HG02981 (cell line): ENCODE measurements around the gene SIT1.
A peak's percentile ranks its signal among the peaks of the same experiment; 100 is the strongest.
"Not testable (repeated sequence)": the region's sequence is repeated elsewhere in the genome, so short reads cannot be mapped to it uniquely, and the experiment has no call there.

Source experiments
- ATAC-seq: cut with Tn5 transposase; IDR thresholded peaks from one replicate; pipeline ENCODE4 v1.9.1; 2021; ENCODE audit warnings: mild to moderate bottlenecking, moderate library complexity; ENCODE audit not compliant: unreplicated experiment

SIT1 gene

DNA sequence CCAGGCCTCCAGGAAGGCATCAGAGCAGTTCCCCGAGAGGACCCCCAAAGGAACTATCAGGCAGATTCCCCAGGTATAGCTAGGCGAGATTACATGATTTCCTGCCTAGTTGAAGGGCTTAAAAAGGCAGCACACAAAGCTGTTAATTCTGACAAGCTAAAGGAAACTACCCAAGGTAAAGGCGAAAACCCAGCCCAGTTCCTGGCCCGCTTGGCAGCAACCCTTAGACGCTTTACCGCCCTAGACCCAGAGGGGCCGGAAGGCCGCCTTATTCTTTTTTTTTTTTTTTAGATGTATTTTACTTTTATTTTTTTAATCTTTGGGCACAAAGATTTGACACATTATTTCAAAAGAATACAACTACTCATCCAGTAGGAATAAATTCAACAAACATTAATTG lies 12.0 kb downstream of the SIT1 start:
- ATAC-seq, result not testable (repeated sequence)

DNA sequence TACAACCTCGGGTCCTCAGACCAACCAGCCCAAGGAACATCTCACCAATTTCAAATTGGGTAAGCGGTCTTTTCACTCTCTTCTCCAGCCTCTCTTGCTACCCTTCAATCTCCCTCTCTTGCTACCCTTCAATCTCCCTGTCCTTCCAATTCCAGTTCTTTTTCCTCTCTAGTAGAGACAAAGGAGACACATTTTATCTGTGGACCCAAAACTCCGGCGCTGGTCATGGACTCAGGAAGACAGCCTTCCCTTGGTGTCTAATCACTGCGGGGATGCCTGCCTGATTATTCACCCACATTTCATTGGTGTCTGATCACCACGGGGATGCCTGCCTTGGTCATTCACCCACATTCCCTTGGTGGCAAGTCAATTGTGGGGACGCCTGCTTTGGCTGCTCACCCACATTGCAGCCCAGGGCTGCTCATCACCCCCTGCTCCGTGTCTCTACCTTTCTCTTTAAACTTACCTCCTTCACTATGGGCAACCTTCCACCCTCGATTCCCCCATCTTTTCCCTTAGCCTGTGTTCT lies 13.2 kb downstream of the SIT1 start:
- not testable (repeated sequence) for ATAC-seq

DNA sequence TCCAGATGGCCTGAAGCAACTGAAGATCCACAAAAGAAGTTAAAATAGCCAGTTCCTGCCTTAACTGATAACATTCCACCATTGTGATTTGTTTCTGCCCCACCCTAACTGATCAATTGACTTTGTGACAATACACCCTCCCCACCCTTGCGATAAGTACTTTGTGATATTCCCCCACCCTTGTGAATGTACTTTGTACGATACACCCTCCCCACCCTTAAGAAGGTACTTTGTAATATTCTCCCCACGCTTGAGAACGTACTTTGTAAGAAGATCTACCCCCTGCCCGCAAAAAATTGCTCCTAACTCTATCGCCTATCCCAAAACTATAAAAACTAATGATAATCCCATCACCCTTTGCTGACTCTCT lies 13.9 kb downstream of the SIT1 start:
- not testable (repeated sequence) for ATAC-seq

DNA sequence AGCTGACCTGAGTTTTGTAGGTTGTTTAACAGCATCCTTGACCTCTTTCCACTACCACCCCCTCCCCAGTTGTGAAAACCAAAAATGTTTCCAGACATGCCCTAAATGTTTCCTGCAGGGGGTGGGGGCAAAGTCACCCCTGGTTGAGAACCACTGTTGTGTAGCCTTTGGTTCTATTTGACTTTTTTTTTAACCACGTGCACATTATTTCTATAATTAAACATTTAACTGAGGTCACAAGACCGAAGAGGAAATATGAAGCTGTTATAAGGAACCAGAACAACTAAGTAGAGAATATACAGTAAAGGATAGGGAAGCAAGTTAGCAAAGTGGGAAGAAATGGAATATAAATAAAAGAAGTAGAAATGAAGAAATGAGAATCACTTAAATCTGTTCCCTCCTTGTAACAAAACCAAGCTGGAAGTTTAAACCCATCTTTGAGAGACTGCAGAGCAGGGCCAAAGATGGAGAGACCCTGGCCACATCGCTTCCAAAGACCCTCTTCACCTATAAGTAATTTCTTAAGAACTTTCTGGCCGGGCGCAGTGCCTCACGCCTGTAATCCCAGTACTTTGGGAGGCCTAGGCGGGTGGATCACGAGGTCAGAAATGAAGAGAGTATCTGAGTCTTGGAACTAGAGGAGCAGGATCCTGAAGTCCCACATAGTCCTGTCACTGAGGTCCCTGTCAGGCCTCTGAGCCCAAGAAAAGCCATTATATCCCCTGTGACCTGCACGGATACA lies 14.4 kb downstream of the SIT1 start:
- no peak for ATAC-seq

DNA sequence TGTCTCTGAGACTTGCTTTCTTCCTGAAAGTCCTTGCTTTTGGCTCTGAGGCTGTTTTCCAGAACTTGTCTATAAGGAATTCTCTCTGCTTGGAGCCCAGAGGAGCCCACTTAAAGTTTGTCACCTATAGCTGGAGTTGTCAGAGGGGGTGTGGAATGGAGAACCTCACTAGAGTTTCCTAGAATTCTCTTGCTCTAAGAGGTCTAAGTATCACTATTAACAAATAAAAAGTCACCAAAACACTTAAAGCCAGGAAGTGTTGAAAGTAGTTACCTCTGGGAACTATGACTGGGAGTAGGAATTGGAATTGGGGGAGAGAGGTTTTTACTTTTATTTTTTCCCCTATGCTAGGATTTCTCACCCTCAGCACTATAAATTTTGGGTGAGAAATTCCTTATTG lies 15.0 kb downstream of the SIT1 start:
- ATAC-seq, result no peak

DNA sequence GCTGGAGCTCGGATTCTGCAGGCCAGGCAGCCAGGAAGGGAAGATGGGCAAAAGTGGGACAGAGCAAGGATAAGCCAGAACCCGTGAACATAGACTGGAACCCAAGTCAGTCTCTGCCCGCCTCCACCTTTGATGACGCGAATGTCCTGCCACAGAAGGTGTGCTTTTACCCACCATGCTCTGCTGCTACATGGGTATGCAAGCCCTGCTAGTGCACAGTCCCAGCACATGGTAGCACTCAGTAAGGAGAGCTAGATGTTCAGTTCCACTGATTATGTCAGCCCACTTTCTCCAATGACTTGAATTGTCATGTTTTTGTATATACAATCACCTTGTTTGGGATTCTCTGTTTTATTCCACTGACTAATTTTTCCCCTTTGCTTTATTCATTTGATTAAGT lies 21.1 kb downstream of the SIT1 start:
- ATAC-seq, result no peak

DNA sequence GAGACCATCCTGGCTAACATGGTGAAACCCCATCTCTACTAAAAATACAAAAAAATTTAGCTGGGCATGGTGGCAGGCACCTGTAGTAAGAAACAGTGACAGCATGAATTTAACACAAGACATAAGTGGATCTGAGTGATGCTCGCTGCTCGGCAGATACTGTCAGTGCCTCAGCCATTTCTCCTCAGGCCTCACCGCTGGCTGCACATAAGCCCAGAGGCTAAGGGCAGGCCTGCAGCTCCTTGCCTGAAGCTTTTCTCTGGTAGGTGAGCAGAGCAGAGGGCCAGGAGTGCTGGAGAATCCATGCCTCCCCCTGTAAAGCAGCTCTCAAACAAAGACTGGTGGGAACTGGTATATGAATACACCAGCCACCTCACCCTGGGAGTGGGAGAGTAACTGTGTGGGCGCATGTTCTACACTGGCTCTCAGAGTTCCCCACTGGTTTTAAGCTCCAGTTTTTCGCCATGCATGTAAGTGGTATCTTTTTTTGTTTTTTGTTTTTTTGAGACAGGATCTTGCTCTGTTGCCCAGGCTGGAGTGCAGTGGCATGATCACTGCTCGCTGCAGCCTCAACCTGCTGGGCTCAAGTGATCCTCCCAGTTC lies 22.2 kb downstream of the SIT1 start:
- ATAC-seq, result no peak

DNA sequence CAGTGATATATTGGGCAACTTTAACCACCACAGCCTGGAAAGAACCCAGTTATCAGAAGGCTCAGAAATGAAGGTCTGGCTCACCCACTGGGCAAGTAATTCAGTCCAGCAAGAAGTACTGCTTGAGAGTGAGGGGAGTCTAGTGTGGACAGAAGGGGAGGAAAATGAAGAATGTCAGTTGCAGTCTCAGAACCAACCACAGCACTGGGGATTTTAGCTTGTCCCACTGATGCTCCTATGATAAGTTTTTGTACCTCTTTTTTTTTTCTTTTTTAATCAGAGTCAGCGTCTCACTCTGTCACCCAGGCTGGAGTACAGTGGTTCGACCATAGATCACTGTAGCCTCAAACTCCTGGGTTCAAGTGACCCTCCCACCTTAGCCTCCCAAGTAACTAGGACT lies 23.2 kb downstream of the SIT1 start:
- ATAC-seq, result no peak

DNA sequence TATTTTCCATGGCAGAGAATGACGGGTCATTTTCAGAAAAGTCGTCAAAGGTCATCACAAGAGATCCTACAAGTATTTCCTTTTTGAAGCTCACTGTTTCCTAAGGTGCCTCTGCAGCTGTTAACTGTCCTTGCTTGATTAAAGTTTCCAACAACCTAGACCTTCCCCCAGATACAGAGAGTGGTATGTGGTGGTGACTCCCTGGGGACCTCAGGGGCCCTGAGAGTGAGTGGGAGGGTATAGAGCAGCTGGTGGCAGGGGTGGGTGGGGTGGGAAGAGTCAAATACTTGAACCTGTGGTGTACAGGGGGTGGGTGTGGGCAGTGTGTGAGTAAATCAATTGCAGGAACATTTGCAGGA lies 31.0 kb downstream of the SIT1 start:
- ATAC-seq, result peak; percentile 51

DNA sequence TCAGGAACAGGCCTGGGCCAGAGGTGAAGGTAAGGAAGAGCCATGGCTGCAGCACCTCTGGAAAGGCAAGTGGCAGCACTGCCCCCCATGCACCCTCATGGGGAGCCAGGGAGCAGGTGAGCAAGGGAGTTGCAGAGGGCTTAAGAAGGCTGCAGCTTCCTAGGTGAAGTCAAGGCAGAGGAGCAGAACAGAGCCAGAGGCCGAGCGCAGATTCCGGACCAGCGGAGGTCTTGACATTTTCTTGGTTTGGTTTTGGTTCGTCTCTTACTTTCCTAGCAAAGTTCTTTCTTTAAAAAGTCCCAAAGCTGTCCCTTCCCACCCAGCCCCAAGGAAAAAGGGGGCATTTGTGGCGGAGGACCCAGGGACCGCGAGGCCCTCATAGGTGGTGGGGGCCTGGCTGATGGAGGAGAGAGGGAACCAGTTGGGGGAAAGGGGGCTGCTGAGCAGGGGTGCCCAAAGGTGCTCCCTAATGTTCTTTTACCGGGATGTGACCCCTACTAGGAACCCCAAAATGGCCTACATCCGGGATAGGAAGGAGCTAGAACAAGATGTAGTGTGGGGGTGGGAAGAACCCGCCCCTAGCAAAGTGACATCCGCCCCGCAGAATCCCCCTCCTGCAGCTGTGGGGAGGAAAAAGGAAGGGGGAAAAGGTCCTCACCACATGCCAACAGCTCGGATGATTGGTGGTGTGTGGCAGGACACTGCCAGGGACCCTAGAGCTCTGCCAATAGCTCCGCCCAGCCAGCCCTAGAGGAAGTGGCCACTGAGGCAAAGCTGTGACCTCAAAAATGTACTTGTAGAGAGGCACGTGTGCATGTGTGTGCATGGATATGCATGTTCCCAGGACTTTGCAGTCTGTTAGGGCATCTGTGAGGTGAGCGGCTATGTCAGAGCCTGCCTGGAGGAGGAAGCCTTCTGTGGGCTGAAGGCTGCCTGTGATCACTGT lies 31.6 kb downstream of the SIT1 start:
- ATAC-seq, result peak; percentile 49

DNA sequence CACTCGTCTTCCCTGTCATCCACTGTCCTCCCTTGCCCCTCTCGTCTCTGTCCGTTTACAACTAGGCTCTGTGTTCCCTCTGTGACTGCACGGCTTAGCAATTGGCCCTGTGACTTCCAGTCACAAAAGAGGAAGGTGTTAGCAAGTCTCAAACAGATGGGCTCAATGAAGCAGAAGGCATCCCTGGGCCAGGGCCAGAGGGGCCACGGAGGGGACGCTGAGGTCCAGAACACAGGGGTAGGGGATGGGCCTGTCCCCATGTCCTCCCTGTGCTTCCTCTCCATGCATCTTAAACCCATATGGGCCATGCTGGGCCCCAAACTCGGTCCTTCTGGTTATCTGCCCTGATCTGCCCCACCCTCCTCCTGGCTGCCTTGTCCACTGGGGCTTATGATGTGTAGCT lies 32.4 kb downstream of the SIT1 start, which contains the start of gene CD72:
CD72 (minus strand) TSS at position 89 of the 403 bp plus-strand sequence. CDS start 110 bp downstream, outside the sequence.
- no peak for ATAC-seq

DNA sequence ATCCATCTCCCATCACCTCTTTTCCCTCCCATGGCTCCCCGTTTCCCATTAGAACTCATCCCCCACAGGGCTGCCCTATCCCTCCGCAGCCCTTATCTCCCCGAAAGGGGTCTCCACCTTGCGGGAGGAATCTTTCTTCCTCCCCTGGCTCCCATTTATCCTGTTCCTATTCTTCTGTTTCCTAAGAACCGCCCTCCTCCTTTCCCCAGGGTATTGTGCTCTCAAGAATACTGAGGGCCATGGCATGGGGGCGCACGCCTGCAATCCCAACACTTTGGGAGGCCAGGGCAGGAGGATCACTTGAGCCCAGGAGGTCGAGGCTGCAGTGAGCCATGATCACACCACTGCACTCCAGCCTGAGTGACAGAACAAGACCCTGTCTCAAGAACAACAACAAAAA lies 33.2 kb downstream of the SIT1 start:
- no peak for ATAC-seq

DNA sequence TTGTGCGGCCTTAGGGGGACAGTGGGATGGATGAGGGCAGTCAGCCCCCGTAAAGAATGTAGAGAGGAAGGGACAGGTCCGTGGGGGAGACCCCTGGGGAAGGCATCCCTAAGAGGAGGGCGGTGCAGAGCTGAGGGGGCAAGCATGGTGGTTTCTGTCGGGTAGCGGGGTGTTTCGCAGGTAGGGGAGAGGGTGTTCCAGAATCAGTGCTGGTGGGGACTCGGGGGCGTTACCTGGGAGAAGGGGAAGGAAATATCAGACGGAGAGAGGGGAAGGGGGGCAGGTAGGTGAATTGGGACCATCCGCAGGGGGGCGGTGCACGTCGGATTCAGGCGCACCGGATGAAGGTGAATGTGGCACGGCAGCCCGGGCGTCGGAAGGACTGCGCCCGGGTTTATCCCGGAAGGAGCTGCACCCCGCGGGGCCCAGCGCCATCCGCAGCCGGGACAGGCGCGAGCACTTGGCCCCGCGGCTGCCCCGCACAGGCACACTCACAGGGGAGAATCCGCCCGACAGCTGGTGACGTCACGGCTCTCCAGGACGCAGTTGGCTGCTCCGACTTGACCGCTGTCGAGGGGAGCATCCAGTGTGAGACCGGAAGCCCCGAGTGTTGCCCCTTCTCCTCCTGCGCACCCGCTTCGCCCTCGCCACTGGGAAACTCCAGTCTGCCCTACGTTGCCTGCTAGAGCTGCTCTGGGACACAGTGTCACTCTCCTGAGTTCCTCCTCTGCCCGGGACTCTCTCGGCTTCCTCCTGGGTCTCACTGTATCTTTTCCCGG lies 33.9 kb downstream of the SIT1 start:
- ATAC-seq, result no peak

DNA sequence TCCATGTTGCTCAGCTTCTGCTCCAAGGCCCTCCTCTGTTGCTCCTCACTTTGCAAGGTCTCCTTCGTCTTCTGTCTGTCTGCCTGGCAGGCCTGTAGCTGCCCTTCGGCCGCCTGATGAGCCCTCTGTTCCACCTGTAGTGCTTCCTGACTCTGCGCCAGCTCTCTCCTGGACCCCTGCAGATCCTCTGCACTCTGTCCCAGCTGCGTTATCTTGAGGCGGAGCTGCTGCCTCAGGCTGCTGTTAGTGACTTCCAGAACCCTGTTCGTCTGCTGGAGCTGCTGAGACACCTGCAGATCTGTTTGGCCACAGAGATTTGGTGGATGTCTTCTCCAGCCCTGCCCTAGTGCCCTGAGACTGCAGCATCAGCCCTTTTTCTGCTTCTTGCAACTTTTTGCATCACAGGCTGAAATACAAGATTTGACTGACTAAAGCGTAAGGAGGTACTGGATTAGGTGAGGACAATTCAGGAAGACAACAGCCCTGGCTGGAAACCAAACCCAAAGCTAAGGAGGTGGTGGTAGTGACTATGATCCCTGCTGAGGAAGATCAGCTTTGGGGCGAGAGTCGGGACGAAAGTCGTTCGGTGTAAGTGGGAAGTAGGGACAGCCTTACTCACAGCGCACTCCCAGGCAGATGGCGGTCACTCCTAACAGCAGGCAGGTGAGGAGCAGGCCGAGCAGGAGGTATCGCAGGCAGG lies 34.6 kb downstream of the SIT1 start:
- ATAC-seq, result no peak

DNA sequence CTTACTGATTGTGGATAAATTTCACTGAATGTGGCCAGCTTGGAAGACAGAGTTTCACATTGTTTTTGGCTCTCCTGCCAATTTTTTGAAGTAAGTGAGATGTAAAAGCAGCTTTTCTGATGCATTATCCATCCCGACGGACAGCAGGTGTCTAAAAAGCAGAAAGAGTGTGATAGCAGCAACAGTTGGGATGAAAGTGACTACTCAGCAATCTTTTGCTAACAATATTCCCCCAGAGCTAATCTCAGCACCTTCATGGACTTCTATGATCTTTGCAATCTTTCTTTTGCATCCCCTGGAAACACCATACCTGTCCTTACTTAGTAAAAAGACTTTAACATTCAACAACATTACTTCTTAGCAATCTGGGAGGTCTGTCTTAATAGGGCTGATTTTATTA lies 37.9 kb downstream of the SIT1 start:
- no peak for ATAC-seq

DNA sequence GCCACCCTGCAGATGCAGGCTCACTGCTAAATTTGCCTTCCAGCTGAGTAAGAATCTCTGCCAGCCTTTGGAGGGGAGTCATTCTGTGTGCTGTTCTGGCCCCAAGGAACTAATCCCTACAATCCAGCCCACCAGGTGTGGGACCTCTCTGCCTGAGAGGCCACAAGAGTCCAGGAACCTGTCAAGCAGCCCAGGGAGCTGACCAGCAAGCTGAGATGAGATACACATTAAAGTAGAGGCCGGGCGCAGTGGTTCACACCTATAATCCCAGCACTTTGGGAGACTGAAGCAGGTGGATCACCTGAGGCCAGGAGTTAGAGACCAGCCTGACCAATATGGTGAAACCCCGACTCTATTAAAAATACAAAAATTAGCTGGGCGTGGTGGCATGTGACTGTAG lies 38.7 kb downstream of the SIT1 start:
- not testable (repeated sequence) for ATAC-seq

DNA sequence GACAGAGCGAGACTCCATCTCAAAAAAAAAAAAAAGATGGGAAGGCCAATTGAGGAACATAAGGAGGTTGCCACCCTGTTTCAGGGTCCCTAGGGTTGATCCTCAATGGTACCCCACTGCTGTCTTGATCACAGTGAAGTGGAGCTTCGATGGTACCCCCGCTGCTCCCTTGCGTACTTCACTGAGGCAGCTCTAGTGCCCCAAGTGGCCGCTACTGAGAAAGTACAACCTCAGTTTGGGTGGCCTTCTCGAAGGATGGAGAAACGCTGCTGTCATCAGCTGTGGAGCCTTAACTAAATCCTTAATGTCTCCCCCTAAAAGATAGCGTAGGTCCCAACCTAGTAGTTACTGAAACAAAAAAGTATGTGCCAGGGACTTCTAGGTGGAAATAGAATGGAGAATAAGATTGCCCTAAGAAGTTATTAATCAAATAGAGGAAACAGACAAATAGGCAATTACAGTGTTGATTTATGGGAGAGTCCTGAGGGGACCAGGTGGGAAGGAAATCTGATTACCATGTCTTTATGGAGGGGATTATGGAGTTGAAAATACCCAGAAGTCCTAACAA lies 39.4 kb downstream of the SIT1 start:
- no peak for ATAC-seq

DNA sequence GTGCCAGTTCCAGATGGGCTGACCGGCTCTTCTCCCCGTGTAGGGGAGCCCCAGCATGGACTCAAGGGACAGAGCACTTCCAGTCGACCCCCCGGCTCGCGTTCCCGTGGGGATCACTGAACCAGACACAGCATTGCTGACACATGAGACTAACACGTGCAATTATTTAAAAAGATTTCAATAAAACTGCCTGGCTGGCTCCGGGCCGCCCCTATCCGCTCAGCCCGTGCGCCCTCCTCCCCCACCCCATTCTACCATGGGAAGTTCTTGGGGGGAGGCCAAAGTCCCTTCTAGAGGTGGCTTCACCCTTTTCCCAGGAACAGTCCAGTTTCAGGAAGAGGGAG lies 40.9 kb downstream of the SIT1 start:
- no peak for ATAC-seq

DNA sequence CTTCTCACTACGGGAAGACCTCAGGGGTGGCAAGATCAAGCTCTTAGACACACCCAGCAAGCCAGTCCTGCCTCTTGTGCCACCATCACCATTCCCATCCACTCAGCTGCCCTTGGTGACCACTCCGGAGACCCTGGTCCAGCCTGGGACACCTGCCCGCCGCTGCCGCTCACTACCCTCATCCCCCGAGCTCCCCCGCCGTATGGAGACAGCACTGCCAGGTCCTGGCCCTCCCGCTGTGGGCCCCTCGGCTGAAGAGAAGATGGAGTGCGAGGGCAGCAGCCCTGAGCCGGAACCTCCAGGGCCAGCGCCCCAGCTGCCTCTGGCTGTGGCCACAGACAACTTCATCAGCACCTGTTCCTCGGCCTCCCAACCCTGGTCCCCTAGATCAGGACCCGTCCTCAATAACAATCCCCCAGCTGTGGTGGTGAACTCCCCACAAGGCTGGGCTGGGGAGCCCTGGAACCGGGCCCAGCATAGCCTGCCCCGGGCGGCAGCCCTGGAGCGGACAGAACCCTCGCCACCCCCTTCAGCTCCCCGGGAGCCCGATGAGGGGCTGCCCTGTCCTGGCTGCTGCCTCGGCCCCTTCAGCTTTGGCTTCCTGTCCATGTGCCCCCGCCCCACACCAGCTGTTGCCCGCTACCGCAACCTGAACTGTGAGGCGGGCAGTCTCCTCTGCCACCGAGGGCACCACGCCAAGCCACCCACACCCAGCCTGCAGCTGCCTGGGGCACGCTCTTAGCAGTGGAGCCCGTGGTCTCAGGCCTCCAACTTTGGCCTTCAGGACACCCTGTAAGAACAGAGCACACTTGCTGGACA lies 41.5 kb downstream of the SIT1 start:
- no peak for ATAC-seq
